ENCODE data around the gene PYCR2. TPM values are rescaled to one million over a fixed set of nuclear protein-coding genes. Genes with fewer than 3 reads are reported as not detected.
"Not testable (repeated sequence)": the region's sequence is repeated elsewhere in the genome, so short reads cannot be mapped to it uniquely, and the experiment has no call there.

Gene PYCR2
- total RNA-seq (10 to 100 TPM; 53.6 to 82.4 (median 65.1) TPM), polyA plus RNA-seq (10 to 100 TPM; 62.0 to 89.0 TPM)
- long read RNA-seq, donor 1, transcript PYCR2-201 (7 exons, 1,689 nt): major isoform, 60 of 67 reads
- long read RNA-seq, donor 1, partial matches to known transcripts: 4 of 67 reads
- long read RNA-seq, donor 1, other reads (novel, unspliced or antisense): 2 of 67 reads
- long read RNA-seq, donor 2, transcript PYCR2-201 (7 exons, 1,689 nt): major isoform, 100 of 116 reads
- long read RNA-seq, donor 2, partial matches to known transcripts: 4 of 116 reads
- long read RNA-seq, donor 2, other reads (novel, unspliced or antisense): 12 of 116 reads
- long read RNA-seq, donor 3, transcript PYCR2-201 (7 exons, 1,689 nt): major isoform, 34 of 38 reads
- long read RNA-seq, donor 3, partial matches to known transcripts: 4 of 38 reads
- long read RNA-seq, donor 3, other reads (novel, unspliced or antisense): 0 of 38 reads

DNA sequence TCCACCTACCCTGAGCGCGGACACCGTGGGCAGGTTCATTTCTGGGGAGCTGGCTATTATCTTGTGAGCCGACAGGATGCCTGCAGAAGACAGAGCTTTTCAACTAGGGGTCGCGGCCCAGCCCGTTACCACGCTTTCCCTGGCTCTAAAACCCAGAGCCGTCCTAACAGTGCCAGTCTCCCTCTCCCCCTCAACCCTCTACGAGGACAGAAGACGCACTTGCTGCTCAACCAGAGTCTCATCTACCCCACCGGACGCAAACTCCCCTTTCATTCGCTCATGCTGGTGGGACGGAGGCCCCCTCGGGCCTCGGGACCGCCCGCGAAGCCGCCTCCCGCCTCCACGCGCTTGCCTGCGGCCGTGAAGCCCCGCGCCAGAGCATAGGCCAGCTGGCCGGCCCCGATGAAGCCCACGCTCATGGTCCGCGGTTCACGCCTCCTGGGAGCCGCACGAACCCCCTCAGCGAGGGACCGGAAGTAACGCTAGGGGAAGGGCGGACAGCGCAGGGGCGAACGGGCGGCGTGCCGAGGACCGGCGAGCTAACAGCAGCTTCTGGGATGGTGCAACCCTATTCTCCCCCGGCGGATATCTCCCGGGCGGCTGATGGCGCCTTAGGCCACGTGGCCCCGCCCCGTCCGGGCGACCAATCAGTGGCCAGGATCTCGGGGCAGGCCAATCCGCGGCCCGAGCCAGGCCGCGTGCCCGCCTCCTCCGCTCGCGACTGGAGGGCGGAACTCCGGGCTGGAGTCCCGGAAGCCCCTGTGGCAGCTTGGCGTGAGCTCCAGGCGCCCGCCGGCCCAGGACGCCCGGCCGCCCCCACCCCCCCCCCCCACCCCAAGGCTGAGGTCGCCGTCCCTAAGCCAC lies at the start of gene PYCR2:
Gene PYCR2, minus strand, starts transcription at position 559 of the 864 bp plus-strand sequence. Its CDS starts 140 bp downstream, at position 419.
- intact Hi-C loops (cut with DNase I): loop anchor here in 4 of 10 donors (1.0 to 5.0 kb wide), 5 partner anchors 42 to 147 kb away; partner anchors contain the start of genes TMEM63A (in 3 of the 4) and SRP9 (in 1 of the 4)
- H3K36me3 ChIP-seq: peaks cover 0 to 32% (median 15%) of the 10 kb centered on the region in 9 donors
- H3K9me3 ChIP-seq: no peaks in the 10 kb centered on the region
- H3K4me3 ChIP-seq: peak within 1 kb of the TSS; percentile 52 to 96 (median 82)
- WGBS, 4 donors: 0 to 2% (median 1%) methylated on average over 22 to 80 of the region's 80 CpGs
- H3K27me3 ChIP-seq: no peaks in the 10 kb centered on the region
- TF ChIP-seq, protein P1, sequence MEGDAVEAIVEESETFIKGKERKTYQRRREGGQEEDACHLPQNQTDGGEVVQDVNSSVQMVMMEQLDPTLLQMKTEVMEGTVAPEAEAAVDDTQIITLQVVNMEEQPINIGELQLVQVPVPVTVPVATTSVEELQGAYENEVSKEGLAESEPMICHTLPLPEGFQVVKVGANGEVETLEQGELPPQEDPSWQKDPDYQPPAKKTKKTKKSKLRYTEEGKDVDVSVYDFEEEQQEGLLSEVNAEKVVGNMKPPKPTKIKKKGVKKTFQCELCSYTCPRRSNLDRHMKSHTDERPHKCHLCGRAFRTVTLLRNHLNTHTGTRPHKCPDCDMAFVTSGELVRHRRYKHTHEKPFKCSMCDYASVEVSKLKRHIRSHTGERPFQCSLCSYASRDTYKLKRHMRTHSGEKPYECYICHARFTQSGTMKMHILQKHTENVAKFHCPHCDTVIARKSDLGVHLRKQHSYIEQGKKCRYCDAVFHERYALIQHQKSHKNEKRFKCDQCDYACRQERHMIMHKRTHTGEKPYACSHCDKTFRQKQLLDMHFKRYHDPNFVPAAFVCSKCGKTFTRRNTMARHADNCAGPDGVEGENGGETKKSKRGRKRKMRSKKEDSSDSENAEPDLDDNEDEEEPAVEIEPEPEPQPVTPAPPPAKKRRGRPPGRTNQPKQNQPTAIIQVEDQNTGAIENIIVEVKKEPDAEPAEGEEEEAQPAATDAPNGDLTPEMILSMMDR (IDR thresholded peaks at IDR 0.05): peak in 2 of 12 donors; percentile 8 to 11
- peak in 1 of 2 donors; percentile 96 for TF ChIP-seq POLR2A (IDR thresholded peaks at IDR 0.05)
- H3K27ac ChIP-seq: peak within 1 kb of the TSS; percentile 67 to 97 (median 93)
- ATAC-seq (peak; percentile 99 to 100 (median 100)), DNase-seq (peak; percentile 95 to 98 (median 97))
- peaks cover 0 to 42% (median 19%) of the 10 kb centered on the region in 12 donors for H3K4me1 ChIP-seq

DNA sequence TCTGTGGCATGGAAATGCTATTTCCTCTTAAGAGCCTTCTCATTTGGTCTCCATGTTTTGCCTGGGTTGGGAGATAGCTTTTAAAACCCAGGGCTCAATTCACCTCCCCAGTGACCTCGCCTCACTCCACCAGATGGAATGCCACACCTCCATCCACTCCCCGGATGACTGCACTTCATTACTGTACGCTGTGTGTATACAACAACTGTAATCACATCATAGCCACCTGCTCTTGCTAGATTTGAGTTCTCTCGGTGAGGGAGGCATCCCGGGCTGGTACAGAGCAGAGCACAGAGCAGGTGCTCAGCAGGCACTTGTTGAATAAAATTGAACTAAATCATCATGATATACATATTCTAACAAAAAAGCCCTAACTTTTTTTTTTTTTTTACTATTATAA lies 49.1 kb upstream of the PYCR2 start:
- TF ChIP-seq, protein P1 (IDR thresholded peaks at IDR 0.05): no peak
- no peak for TF ChIP-seq POLR2A (IDR thresholded peaks at IDR 0.05)
- Histone ChIP-seq H3K27me3 (no peaks in the 10 kb centered on the region), H3K36me3 (peaks cover 0 to 9% (median 5%) of the 10 kb centered on the region in 9 donors), H3K4me1 (peaks cover 0 to 5% (median 0%) of the 10 kb centered on the region in 12 donors), H3K9me3 (no peaks in the 10 kb centered on the region), H3K27ac (no peak overlapping the region), H3K4me3 (no peak overlapping the region)
- ATAC-seq: no peak
- WGBS, 4 donors: 67 to 78% (median 74%) methylated on average over 5 of the region's 5 CpGs
- DNase-seq: no peak
- intact Hi-C loops (cut with DNase I): loop anchor here in 8 of 10 donors (2.0 to 10.0 kb wide), 8 partner anchors 58 to 658 kb away; partner anchors contain the start of gene SRP9 (in 5 of the 8)

- H3K4me3 ChIP-seq: no peak overlapping the region
- WGBS, 4 donors: 83 to 93% (median 88%) methylated on average over 14 to 15 of the region's 15 CpGs
Measured at GRCh38 chr1:225972344-225973152, 48.5 kb upstream of the PYCR2 start.

GRCh38 chr1:225970592-225971157 lies 46.6 kb upstream of the PYCR2 start:
- H3K27me3 ChIP-seq, H3K36me3 ChIP-seq, H3K4me1 ChIP-seq, DNase-seq, H3K9me3 ChIP-seq, H3K4me3 ChIP-seq, ATAC-seq, H3K27ac ChIP-seq: not testable (repeated sequence)
- intact Hi-C loops (cut with DNase I): loop anchor here in 8 of 10 donors (5.0 to 10.0 kb wide), 7 partner anchors 56 to 656 kb away; partner anchors contain the start of gene SRP9 (in 5 of the 8)
- 82 to 93% (median 87%) methylated on average over 16 of the region's 16 CpGs for WGBS, 4 donors

More at GRCh38 chr1:225972344-225973152, 48.5 kb upstream of the PYCR2 start:
- Histone ChIP-seq H3K27me3 (no peaks in the 10 kb centered on the region), H3K9me3 (no peaks in the 10 kb centered on the region), H3K36me3 (peaks cover 0 to 4% (median under 1%) of the 10 kb centered on the region in 9 donors), H3K4me1 (peaks cover 0 to 5% (median 0%) of the 10 kb centered on the region in 12 donors), H3K27ac (no peak overlapping the region)
- no peak for TF ChIP-seq POLR2A (IDR thresholded peaks at IDR 0.05)
- TF ChIP-seq, protein P1 (IDR thresholded peaks at IDR 0.05): no peak
- DNase-seq (no peak), ATAC-seq (no peak)
- intact Hi-C loops (cut with DNase I): loop anchor here in 8 of 10 donors (2.0 to 10.0 kb wide), 8 partner anchors 58 to 658 kb away; partner anchors contain the start of gene SRP9 (in 5 of the 8)

- not testable (repeated sequence) for H3K27ac ChIP-seq, DNase-seq, H3K36me3 ChIP-seq, H3K9me3 ChIP-seq, H3K27me3 ChIP-seq, H3K4me1 ChIP-seq, H3K4me3 ChIP-seq, ATAC-seq
- WGBS, 4 donors: 94 to 100% (median 96%) methylated on average over 1 to 28 of the region's 28 CpGs
- intact Hi-C loops (cut with DNase I): loop anchor here in 8 of 10 donors (5.0 to 10.0 kb wide), 7 partner anchors 55 to 655 kb away; partner anchors contain the start of gene SRP9 (in 5 of the 8)
Measured at GRCh38 chr1:225969751-225970150, 45.7 kb upstream of the PYCR2 start.

Measured in heart left ventricle (tissue), 16 donors.